GM21529 (cell line): ENCODE measurements around the gene CMPK1.

Experiments used
- ATAC-seq: cut with Tn5 transposase; IDR thresholded peaks from one replicate; pipeline ENCODE4 v1.9.1; 2021; ENCODE audit not compliant: unreplicated experiment

Gene CMPK1

GRCh38 chr1:47393141-47393540, 59.6 kb downstream of the CMPK1 start:
- no peak for ATAC-seq

- no peak for ATAC-seq
Measured at GRCh38 chr1:47395433-47395832, 61.8 kb downstream of the CMPK1 start.

DNA sequence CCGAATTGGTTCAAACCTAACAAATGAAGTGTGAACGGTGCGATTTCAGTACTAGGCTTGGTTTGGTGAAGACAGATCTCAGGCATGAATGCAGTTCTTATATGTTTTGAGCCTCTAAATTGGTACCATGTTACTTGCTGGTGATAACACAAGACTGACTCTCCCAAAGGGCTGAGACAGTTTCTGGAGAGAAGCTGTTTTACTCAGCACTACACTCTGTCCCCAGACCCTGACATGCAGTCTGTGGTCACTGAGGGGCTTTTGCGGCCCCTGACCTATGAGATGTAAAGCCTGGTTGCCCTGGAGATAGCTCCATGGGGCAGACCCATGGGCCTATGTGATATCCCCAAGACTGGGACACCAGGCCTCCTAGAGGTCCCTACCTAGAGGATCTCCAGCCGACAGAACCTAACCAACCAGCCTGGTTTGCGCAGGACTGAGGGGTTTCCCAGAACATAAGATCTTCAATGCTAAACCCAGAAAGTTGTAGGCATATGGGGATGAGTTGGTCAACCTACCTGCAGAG, 63.1 kb downstream of the CMPK1 start:
- no peak for ATAC-seq

DNA sequence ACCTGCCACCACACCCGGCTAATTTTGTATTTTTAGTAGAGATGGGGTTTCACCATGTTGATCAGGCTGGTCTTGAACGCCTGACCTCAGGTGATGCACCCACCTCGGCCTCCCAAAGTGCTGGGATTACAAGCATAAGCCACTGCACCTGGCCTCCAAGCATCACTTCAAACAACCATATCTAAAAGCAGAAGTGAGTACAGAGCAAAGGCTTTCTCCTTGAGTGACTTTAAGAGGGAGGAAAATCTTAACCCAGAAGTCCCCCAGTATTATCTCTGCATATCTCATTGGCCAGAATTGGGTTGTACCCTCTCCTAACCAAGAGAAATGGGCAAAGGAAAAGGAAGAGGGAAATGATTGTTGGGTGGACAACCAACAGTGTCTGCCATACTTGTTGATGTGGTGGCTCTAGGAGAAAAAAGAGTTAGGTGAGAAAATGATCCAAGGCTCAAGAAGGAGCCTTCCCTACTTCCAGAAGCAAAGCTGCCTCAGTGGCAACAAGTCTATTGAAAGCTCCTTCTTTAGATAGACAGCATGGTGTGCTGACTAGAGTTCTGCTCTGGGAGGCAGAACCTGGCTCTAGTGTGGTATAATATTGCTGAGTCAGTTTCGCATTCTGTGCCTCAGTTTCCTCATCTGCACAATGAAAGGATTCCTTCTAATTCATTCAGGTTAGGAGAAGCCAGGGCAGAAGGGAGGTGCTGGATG, 65.7 kb downstream of the CMPK1 start:
- no peak for ATAC-seq

DNA sequence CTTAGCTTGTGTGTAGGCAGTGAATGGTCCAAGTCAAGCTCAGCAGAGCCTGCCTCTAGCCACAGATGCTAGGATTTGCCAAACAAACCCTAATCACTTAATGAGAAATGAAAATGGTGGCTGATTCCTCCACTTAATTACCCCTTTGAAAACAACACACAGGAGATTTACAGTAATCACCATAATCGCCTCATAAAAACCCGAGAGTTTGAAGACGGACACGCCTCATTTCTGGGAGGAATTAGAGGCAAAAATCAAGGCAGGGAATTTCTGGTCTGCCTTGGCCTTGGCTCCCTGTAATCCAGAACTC, 66.2 kb downstream of the CMPK1 start:
- ATAC-seq: no peak

- no peak for ATAC-seq
Measured at GRCh38 chr1:47401761-47402160, 68.2 kb downstream of the CMPK1 start.

DNA sequence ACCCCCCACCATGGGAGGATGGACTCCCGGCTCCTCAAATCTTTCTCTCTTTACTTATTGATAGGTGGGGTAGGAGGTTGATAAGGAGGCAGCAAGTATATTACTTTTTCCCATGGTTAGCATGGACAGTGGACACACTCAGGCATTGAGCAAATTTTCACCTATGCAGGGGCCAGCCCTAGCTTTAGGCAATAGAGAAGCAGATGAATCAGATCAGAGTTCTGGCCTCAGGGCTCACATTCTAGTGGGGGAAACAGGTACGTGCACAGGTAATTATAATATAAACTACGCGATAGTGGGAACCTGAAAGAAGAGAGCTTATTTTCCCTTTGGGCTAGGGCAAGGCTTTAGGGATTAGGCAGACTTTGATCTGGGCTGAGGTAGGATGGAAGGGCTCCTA, 69.0 kb downstream of the CMPK1 start:
- ATAC-seq: no peak

DNA sequence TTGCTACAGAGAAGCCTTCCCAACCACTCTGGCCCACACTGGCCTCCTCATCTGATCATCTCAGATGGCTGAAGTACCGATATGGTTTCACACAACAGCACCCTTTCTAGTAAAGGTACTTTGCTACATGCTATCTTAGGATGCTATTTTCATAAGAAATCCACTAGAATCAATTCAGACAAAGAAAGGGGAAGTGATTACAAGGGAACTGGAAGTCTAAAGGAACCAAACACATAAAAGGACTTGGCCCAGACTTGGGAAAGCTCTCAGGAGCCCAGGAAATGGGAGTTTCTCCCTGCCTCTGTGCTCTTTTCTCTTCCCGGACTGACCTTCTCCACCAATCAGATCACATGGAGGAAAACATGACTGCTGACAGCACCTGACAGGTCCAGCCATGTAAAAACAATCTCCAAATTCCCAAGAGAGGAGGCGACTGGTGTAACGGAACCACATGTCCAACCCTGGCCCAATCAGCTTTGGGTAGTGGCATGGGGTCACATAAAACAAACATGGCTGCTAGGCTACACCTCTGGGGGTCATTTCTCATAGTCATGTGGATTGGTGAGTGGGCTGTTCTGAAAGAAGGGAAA, 69.8 kb downstream of the CMPK1 start:
- no peak for ATAC-seq

DNA sequence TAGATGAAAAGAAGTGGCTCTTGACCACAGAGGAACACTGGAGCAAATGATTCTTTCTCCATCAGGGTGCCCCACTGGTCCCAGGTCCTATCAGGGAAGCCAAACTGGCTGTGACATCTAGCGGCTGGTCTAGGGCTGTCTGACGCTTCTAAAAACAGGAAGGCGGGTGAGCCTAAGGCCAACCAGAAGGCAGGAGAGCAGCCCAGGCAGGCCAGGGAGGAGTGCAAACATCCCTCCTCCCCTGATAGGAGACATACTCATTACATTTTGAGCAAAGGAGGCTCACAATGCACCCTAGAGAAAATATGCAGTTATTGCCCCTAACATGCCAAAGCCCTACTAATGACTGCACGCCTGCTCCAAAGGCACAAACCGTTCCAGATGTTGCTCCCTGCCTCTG, 72.1 kb downstream of the CMPK1 start:
- ATAC-seq: no peak

GRCh38 chr1:47406966-47407365, 73.4 kb downstream of the CMPK1 start:
- no peak for ATAC-seq

DNA sequence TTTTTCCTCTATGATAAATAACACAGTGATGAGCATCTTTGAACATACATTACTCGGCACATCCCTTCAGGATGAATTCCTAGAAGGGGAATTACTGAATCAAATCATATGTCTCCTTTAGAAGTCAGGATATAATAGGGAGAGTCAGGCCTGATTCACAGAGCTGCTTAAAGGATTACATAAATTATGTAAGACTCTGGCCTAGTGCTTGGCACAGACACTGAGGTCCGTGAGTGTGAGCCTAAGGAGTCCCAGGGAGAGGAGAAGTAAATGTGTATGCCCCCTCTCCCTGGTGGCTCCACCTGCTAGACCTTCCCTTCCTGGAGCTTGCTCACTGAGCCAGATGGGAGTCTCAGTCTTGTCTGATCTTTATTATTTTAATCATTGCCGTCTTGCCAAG, 73.9 kb downstream of the CMPK1 start:
- no peak for ATAC-seq

GRCh38 chr1:47409311-47410067, 75.9 kb downstream of the CMPK1 start:
- ATAC-seq: no peak

DNA sequence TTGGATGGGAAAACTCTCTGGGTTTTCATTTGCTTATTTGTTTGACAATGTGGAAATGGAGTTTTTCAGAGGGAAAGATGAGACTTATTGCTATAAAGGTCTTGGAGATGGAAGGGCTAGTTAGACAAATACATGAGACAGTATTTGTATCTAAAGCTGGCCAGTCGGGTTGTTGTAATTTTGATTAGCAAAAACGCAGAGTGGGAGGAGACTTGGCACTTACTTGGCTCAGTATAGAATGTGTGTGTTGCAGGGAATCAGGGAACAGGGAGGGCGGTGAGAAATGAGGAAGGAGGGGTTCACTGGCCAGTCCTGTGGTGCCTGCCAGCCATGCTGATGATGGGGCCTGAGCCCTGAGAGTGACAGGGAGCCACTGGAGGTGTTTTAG, 76.5 kb downstream of the CMPK1 start:
- no peak for ATAC-seq

GRCh38 chr1:47411436-47411835, 77.8 kb downstream of the CMPK1 start:
- ATAC-seq: no peak

- no peak for ATAC-seq
Measured at GRCh38 chr1:47412437-47412836, 78.8 kb downstream of the CMPK1 start.

GRCh38 chr1:47415728-47416318, 82.2 kb downstream of the CMPK1 start, which contains the start of gene FOXE3:
TSS of gene FOXE3 (plus strand) at chr1:47416285. CDS start at chr1:47416316, 31 bp downstream.
- no peak for ATAC-seq

DNA sequence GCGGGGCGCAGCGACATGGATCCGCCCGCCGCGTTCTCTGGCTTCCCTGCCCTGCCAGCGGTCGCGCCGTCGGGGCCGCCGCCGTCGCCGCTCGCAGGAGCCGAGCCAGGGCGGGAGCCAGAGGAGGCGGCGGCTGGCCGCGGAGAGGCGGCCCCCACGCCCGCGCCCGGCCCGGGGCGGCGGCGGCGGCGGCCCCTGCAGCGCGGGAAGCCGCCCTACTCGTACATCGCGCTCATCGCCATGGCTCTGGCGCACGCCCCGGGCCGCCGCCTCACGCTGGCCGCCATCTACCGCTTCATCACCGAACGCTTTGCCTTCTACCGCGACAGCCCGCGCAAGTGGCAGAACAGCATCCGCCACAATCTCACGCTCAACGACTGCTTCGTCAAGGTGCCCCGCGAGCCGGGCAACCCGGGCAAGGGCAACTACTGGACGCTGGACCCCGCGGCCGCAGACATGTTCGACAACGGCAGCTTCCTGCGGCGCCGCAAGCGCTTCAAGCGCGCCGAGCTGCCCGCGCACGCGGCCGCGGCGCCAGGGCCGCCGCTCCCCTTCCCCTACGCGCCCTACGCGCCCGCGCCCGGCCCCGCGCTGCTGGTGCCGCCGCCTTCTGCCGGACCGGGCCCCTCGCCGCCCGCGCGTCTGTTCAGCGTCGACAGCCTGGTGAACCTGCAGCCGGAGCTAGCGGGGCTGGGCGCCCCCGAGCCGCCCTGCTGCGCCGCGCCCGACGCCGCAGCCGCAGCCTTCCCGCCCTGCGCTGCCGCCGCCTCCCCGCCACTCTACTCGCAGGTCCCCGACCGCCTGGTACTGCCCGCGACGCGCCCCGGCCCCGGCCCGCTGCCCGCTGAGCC, 83.0 kb downstream of the CMPK1 start:
- no peak for ATAC-seq

GRCh38 chr1:47417170-47418044, 83.8 kb downstream of the CMPK1 start:
- no peak for ATAC-seq

- no peak for ATAC-seq
Measured at GRCh38 chr1:47418122-47418521, 84.5 kb downstream of the CMPK1 start.
